BE2C (cell line): ENCODE data around the gene ARID4B.

Experiments
- DNase-seq: peaks from one replicate; pipeline ENCODE4 v3.0.0-alpha.2; 2020
- H3K27me3 ChIP-seq: fragments of 250-450 bp; sonication (Bioruptor Pico); 2 replicates; pipeline ENCODE4 v1.5.1; 2020; ENCODE audit warnings: mild to moderate bottlenecking
- H3K36me3 ChIP-seq: fragments of 250-450 bp; sonication (Bioruptor Pico); 2 replicates; pipeline ENCODE4 v1.5.1; 2020; ENCODE audit warnings: mild to moderate bottlenecking
- H3K4me1 ChIP-seq: fragments of 250-450 bp; sonication (Bioruptor Pico); 2 replicates; pipeline ENCODE4 v1.5.1; 2020
- H3K4me3 ChIP-seq: 2 replicates; pipeline ENCODE4 v1.5.1; 2011; ENCODE audit warnings: low read depth, low read length
- H3K9me3 ChIP-seq: fragments of 250-450 bp; sonication (Bioruptor Pico); 2 replicates; pipeline ENCODE4 v1.5.1; 2020
- CTCF ChIP-seq: IDR thresholded peaks from 2 replicates; pipeline ENCODE4 v1.5.1; 2012; ENCODE audit warnings: mild to moderate bottlenecking, low read depth, low read length

The ARID4B gene

DNA sequence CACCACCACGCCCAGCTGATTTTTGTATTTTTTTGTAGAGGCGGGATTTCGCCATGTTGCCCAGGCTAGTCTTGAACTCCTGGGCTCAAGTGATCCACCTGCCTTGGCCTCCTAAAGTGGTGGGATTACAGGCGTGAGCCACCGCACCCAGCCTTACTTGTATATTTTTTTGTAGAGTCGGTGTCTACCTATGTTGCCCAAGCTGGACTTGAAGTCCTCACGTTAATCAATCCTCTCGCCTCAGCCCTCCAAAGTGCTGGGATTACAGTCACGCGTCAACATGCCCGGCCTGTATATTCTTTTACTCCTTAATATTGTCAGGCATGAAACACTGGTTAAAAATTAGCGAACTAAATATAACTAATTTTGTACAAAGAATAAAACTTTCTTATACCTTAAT is 193.8 kb downstream of the ARID4B start:
- H3K4me1 ChIP-seq: peaks cover 2% of the 10 kb centered on the region; the same call in 1 of the 2 replicates
- no peak for TF ChIP-seq CTCF
- no peaks in the 10 kb centered on the region for H3K27me3 ChIP-seq
- no peak for DNase-seq
- peaks cover 43% of the 10 kb centered on the region for H3K36me3 ChIP-seq
- no peak overlapping the region for H3K4me3 ChIP-seq
- no peaks in the 10 kb centered on the region for H3K9me3 ChIP-seq

GRCh38 chr1:235133086-235133485 is 194.9 kb downstream of the ARID4B start:
- Histone ChIP-seq H3K4me3 (no peak overlapping the region), H3K9me3 (no peaks in the 10 kb centered on the region), H3K36me3 (peaks cover 44% of the 10 kb centered on the region), H3K4me1 (peaks cover 2% of the 10 kb centered on the region; the same call in 1 of the 2 replicates), H3K27me3 (no peaks in the 10 kb centered on the region)
- DNase-seq: no peak
- TF ChIP-seq CTCF: no peak

DNA sequence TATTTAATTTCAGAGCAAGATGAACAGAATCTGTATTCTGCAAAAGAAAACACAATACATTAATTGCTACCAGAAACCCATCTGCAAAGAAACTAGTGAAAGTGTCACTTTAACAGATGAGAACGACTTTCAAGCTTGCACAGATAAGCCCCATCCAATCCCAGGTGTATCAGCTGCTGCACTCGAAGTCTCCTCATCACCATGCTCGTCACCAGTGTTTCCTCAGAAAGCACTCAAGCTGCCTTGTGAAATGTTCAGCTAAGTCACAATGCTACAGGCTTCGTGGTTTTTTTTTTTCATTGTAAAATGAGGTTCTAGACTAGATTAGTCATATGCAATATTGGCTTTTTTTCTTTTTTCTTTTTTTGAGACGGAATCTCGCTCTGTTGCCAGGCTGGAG is 196.0 kb downstream of the ARID4B start:
- TF ChIP-seq CTCF: no peak
- H3K27me3 ChIP-seq: no peaks in the 10 kb centered on the region
- no peak overlapping the region for H3K4me3 ChIP-seq
- DNase-seq: no peak
- peaks cover 2% of the 10 kb centered on the region; the same call in 1 of the 2 replicates for H3K4me1 ChIP-seq
- peaks cover 46% of the 10 kb centered on the region for H3K36me3 ChIP-seq
- H3K9me3 ChIP-seq: no peaks in the 10 kb centered on the region

- Histone ChIP-seq H3K4me3 (no peak overlapping the region), H3K27me3 (no peaks in the 10 kb centered on the region), H3K9me3 (no peaks in the 10 kb centered on the region), H3K4me1 (no peaks in the 10 kb centered on the region), H3K36me3 (peaks cover 47% of the 10 kb centered on the region)
- DNase-seq: no peak
- no peak for TF ChIP-seq CTCF
Observed at GRCh38 chr1:235130766-235131270, 197.2 kb downstream of the ARID4B start.

GRCh38 chr1:235129774-235130570 is 198.0 kb downstream of the ARID4B start:
- TF ChIP-seq CTCF: no peak
- Histone ChIP-seq H3K9me3 (no peaks in the 10 kb centered on the region), H3K4me3 (no peak overlapping the region), H3K27me3 (no peaks in the 10 kb centered on the region), H3K4me1 (no peaks in the 10 kb centered on the region), H3K36me3 (peaks cover 49% of the 10 kb centered on the region)
- DNase-seq: no peak
